Hindlimb muscle (tissue), 1 donor: Measurements from ENCODE around the gene DTNA. TPM values are rescaled to one million over a fixed set of nuclear protein-coding genes. Genes with fewer than 3 reads are reported as not detected.
A peak's percentile ranks its signal among the peaks of the same experiment; 100 is the strongest.
"Not testable (repeated sequence)": the region's sequence is repeated elsewhere in the genome, so short reads cannot be mapped to it uniquely, and the experiment has no call there.

Experiments
- DNase-seq: peaks from one replicate; pipeline ENCODE4 v3.0.0-alpha.2; 2013
- polyA plus RNA-seq: library from polyadenylated mRNA; unstranded; fragments of 120-200 nt; gene quantifications from one replicate; pipeline ENCODE4 v1.2.1, GENCODE V29; 2013; ENCODE audit not compliant: insufficient read length

DTNA gene
- polyA plus RNA-seq, result 94.7 TPM

DNA sequence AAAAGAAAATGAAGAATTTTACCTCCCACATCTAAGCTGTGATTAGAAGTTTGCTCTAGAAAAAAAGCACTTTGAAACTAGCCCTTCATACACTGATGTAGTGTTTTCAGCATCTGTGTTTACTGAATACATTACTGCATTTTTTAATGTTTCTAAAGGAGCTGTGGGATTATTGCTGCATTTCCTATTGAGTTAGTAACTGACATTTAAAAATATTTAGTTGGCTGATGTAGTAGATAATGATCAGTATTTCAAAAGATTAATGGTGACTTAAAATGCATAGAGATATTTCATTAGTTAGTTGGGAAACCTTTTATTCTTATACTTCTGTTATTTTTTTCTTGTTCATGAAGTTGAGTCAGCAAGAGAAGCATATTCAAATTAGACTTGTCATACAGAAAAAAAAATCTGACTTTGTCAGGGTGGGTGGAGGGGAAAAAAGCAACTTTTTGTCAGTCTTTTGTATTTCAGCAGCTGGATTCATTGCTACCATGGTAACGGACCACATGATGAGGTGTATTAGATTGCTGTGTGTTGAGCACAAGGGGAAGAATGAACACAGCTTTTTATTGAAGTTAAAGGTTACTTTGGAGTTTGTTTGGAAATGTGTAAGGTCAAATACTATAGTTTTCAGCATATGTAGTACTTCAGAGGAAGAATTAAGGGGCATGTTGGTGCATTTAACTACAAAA lies at the start of gene DTNA:
TSS of gene DTNA (plus strand) at position 549 of the 692 bp plus-strand sequence. CDS start 45,679 bp downstream, outside the sequence.
- DNase-seq, result peak; percentile 83

DNA sequence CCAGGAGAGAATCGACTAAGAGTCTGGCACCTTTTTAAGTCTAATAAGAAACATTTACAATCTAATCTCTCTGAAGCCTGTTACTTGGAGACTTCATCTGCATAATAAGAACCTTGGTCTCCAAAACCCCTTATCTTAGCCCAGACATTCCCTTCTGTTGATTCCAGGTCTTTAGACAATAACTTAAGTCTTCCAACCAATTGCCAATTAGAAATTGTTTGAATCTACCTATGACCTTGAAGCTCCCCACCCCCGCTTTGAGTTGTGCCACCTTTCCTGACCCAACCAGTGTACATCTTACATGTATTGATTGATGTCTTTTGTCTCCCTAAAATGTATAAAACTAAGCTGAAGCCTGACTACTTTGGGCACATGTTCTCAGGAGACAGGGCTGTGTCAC lies 49.5 kb upstream of the DTNA start:
- DNase-seq, result no peak

DNA sequence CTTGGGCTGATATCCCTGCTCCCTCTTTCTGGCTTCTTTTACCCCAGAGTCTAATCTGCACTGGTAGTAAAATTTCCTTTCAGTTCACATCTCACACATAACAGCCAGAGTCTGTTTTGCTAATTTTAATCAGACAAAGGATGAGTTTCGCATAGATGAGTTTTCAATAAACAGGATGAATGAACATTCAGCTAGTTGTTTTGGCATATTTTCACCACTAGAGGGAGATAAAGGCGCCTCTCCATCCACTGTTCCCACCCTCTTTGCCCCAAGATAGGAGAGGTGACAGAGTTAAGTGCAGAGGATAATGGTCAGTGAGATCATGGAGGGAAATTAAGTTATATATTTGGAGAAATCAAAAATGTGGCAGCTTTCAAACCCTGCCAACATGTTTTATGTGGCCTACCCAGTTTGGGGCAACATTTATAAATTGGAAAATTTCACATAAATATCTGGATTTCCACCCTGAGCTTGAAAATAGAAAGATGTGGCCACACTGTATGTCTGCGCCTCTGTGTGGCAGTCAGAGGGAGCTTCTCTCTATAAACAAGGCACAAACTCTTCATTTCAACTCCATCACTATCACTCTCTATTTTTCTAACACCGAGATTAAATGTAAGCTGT lies 48.5 kb upstream of the DTNA start:
- peak; percentile 28 for DNase-seq

DNA sequence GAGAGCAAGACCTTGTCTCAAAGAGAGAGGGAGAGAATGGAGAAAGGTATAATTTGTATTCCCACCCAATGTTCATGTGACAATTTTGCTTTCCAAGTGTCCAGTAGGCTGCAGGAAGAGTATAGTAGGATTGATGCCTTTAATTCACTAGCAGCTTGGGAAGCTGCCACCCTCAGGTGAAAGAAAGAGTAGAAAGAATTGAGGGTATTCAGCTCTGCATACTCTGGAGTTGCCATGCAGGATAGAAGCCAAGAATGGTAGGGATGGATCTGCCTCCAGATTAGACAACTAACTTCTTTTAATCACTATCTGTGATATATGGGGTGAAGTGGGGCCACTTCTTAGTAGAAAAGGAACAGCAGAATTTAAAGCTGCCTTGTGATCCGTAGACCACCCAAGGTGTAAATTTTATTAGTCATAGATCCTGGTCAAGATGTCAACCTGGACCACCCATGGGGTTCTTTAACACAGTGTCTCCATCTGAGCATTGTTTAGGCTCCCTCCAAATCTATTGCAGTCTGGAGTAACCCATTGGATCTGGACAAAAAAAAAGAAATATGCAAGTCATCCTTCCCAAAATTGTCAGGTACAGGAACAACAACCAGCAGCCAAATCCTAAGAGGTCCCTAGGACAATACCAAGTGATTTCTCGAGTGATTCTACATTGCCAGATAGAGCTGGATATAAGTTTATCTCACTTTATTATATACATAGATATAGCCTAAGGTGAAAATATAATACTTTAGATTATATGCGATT lies 33.1 kb upstream of the DTNA start:
- no peak for DNase-seq

DNA sequence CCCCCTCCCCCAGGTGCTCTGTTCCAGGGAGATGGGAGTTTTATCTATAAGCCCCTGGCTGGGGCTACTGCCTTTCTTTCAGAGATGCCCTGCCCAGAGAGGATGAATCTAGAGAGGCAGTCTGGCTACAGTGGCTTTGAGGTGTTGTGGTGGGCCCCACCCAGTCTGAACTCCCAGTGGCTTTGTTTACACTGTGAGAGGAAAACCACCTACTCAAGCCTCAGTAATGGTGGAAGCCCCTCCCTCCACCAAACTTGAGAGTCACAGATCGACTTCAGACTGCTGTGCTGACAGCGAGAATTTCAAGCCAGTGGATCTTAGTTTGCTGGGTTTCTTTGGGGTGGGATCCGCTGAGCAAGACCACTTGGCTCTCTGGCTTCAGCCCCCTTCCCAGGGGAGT lies 20.3 kb upstream of the DTNA start:
- DNase-seq, result not testable (repeated sequence)

DNA sequence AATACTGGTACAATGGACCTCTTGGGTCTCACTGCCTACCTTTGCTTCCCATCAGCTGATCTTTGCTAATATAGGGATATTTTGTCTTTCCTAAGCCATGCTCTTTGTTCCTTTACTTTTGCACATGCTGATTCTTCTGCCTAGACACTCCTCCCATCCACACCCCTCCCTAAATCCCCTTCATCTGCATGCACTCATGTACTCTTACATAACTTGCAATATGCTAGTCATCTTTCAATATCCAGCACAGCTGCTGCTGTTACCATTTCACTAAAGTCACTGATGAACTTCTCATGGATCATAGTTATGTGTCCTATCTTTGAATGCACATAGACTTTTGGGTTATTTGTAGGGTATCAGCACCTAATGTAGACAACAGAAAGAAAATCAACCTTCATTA lies 18.5 kb upstream of the DTNA start:
- DNase-seq, result no peak

DNA sequence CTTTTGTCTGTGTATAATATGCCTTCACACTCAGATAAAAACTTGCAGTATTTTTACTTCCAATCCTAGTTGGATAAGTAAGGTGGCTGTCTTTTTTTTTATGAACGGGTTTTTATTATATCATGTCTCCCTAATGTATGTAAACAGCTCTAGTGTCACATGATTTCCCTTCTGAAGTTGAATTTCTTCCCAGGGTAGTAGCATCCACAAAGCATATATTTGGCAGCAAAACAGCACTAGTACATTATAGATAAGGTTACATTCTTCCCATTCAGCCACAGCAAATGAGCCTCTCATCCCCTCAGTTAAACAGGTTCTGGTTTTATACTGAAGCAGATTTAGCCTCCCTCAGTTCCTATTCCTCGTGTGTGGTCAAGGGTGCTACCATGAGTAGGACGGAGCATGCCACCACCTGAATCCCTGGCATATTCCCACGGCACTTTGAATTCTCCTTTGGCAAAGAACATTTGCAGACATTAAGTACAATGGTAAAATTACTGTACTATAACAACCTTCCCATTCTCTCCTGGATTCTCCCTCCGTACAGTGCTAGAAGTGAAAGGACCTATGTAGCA lies 15.4 kb upstream of the DTNA start:
- DNase-seq, result no peak

DNA sequence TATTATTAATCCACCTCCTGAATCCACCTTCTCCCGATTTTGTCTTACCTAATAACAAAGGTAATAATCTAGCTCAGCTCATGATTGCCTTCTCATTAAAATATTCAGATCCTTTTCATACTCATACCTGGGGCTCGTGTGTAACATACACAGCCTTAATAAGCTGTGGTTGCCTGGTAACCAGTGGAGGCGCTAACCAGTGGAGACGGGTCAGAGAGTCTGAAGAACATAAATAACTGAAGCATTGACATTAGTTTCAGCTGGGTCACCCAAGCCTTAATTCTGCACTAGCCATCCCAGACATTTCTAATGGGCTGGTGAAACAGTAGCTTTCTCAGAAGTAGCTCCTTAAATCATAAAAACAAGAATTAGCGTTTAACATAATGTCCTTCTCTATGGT lies 14.8 kb upstream of the DTNA start:
- DNase-seq, result no peak

DNA sequence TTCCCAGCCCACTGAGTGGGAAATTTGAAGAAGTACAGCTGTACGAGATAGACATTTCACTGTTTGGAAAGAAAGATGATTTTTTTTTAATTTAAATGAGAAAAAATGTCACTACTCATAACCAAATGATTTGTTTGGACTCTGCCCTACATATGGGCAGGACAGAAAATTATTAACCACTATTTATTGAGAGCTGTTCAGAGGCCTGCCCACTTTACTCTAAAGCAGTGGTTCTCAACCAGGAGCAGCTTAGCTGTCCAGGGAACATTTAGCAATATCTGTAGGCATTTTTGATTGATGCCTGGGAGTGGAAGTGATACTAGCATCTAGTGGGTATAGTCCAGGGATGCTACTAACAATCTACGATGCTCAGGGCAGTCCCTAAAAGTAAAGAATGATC lies 13.4 kb upstream of the DTNA start:
- no peak for DNase-seq

DNA sequence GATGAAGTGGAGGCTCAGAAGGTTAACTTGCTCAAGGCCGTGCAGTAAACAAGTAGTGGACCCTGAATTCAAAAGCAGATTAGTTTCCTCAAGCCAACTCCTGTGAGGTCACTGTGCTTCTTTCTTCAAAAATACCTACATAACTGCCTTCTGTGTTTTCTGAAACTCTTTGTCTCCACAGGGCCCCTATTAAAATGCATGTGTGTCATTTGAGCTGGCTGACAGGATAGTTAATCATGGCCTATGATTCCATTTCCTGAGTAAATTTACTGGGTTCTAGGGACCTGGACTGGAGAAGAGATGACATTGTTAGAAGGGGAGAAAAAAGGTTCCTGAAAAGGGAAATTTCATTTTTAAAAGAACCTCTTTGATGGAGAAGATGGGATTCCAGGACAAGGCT lies 12.9 kb upstream of the DTNA start:
- no peak for DNase-seq

DNA sequence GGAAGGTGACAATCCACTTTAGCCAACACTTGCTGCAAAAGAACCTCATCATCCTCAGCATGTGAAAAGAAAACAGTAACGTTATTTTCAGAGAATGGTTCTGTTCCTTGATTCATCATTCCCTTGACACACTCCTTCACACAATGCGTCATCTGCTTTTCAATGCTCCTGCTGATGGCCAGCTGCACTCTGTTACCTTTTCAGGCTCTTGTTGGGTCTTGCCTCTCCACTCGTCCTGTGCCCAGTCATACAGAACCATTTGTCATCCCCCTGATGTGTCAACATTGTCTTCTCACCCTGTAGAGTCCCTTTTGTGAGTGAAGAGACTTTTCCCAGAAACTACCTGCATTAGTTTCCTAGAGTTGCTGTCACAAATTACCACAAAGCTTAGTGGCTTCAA lies 12.2 kb upstream of the DTNA start:
- no peak for DNase-seq

DNA sequence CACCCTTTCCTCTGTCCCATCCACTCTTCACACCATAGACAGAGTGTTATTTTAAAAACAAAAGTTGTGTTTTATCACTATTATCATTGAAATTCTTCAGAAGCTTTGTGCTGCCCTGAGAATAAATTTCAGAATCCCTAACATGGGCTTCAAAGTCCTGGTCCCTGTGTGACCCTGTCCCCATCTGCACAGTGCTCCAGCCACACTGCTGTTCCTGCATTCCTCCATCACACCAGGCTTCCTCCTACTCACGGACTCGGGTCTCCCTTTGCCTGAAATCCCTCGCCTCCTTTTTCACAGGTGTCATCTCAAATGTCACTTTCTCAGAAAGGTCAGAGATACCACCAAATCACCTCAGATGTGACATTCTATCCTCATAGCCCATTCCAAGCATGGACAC lies 8.2 kb upstream of the DTNA start:
- DNase-seq, result no peak

DNA sequence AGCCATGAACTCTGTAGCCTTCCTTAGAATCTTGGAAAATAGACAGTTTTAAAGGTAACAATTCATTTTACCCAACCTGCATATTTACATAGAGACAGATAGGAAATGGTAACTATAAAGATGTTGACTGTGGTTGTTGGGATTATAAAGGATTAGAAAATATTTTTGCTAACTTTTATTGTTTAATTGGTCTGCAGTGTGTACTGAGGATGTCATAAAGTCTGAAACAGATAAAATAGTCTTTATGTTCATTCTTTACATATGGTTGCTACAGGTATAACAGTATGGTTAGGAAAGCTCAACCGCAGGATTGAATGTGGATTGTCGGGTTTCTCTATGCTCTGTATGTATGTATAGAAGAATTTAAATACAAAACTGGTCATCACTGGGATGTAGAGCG lies 7.3 kb upstream of the DTNA start:
- DNase-seq, result no peak

DNA sequence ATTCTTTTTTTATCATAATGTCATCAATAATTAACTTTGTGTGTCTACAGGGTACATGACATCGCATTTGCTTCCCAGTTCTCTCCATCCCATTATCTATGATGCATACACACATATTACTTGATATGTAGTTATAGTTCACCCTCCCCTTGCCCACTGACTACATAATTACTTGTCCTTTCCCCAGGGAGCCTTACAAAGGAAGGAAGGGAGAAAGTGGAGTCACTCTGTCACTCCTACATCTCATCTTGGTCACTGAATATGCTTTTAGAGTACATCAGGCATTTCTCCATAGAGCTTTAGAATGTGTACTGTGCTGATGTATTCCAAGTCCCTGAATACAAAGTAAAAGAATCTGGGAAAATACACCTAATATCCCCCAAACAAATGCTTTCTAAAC lies 6.0 kb upstream of the DTNA start:
- DNase-seq, result no peak

DNA sequence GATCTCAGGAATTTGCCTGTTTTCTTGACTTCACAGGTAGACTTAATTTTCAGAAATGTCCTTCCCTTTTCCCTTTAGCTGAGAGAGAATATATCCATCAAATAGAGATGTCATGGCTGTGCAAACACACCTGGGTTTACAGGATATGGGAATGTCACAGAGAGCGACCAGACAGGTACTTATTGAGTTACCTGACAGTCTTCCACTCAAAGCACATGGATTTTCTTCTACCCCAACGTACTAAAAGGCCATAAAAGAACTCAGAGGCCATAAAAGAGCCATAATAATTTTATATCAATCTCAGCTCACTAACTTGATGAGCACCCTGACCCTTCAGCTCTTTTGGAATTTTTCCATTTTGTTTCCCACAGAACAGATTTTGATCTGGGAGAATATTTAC lies 5.3 kb upstream of the DTNA start:
- no peak for DNase-seq

DNA sequence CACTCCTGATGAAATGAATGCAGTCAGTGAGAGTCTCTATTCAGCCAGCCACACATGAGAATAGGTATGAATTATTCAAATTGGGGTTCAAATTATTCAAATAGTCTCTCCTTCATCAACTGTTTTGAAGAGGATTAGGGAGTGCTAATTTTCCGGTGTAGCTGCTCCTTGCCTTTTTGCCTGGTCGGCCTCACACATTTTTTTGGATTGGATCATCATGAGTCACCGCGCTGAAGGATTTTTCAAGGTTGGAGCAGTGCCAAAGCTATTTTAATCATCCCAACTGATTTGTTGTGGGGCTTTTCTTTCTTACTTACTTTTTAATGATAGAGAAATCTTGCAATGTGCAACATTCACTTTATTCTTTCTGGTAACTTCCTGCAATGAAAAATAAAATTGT lies 2.4 kb upstream of the DTNA start:
- DNase-seq, result peak; percentile 76

DNA sequence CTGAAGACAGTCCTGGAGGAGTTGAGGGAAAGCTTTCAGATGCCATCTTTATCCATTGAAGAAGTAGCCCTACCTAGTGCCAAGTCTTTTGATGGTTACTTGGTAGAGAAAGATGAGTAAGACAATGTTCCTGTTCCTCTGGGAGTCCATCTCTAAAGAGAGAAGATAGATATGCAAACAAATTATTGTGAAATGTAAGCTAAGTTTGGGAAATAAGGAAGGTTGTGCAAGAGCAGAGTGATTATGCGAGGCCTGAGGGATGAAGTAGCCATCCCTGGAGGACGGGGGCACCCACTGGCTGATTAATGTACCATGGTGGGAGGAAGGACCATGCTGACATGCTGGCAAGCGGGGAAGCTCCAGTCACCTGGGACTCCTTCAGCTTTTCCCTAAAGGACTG lies 994 bp upstream of the DTNA start:
- DNase-seq, result no peak

DNA sequence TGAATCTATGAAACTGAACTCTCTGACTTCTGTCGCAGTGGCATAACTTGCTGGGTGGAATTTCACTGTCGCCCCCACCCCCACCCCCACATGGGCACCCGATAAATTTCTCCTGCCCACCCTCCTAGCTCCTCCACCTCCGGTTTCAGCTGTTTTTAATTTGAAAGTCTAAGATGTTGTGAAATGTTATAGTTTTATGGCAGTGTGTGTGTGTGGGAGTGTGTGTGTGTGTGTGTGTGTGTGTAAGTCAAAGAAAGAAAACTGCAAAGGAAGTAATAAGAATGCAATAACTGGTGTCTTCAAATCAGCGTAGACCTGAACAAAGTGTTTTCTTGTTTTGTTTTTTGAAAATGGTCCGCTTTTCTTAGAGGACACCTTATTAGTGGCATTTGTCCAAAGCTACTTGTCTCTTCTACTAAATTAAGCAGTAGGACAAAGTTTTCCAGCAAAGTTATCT lies 388 bp downstream of the DTNA start:
- peak; percentile 41 for DNase-seq

DNA sequence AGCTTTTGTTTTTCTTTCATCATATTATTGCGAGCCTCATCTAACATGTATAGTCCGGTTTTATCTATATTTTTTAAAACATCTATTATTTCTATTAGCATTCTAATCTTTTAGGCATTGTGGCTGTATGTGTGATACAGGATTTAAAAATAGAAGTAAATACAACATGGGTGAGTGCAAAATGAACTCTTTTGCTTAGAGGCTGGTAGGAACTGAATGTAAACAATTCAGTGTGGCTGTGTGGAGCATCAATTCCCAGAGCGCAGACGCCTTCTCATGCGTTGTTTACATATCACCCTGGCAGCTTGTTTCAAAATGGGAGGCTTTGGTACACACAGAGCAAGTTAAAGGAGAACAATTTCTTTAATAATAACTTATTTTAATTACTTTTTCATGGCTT lies 836 bp downstream of the DTNA start:
- DNase-seq, result peak; percentile 63

DNA sequence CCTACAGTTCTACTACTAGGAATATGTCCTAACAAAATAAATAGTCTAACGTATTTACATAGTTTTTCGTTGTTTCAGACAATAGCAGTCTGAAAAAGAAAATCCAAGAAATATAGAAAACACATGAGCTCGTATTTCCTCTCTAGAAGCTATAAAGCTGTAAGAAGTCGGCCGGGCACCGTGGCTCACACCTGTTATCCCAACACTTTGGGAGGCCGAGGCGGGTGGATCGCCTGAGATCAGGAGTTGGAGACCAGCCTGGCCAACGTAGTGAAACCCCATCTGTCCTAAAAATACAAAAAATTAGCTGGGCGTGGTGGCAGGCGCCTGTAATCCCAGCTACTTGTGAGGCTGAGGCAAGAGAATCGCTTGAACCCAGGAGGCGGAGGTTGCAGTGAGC lies 6.0 kb downstream of the DTNA start:
- not testable (repeated sequence) for DNase-seq

DNA sequence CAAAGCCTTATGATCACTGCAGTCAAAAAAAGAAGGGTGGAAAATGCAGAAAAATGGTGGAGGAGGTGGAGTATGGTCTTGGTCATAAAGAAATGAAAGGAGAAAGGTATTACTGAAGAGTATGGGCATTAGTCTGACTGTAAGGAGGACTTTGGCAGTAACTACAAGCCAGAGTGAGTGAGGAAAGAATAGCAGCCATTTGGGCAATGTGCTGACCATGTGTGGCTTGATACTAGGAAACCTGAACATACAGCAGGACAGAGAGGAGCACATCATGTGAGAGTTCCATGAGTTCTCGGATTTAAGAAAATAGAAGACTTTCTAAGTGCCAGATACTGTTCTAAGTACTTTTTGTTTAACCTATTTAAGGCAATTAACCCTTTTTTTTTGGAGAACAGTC lies 8.5 kb downstream of the DTNA start:
- DNase-seq, result no peak

DNA sequence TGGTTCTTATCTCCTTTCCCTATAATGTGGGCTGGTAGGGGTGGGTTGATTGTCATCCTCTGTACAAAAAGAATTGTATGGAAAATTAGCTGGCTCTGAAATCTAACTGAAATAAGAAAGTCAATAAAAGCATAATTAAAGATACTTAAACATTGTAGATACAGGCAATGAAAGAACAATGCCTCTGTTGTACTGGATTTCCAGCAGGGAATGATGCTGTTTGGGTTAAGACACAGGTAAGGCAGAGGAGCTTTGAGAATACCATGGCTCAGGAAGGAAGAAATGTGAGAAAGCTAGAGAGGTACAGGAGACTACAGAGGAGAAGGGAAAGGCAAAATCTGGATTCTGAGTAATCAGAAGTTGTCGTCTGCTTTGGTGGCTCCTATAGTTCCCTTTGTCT lies 10.1 kb downstream of the DTNA start:
- no peak for DNase-seq

DNA sequence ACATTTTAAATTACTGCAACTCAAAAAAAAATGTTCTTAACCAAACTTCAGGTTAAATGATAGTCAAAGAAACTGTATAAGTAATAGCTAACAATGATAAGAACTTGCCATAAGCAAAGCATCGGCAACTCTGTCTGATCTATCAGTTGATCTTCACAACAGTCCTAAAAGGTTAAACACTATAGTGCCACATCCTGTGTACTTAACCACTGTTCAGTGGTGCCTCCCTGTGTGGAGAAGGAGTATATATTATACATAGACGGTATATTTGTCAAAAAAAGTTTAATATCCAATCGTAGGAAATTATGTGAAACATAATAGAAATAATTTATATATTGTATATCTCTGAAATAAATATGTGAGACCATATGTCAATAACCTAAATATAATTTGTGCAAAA lies 13.0 kb downstream of the DTNA start:
- DNase-seq, result no peak
